Prostate gland (tissue), 2 donors: ENCODE measurements around the gene ATP2C2.

ENCODE experiments used
- CTCF ChIP-seq, 4 experiments: fragments of 200-600 bp in 2 of 4; fragments of 450-650 bp in 2 of 4; sonication (generic) in 2 of 4; IDR thresholded peaks; 1 replicate in 3 of 4; 2 replicates in 1 of 4; pipeline ENCODE4 v1.5.1; 2016 to 2019; ENCODE audit warnings: antibody characterized with exemption in 4 of 4, mild to moderate bottlenecking in 2 of 4, moderate library complexity in 2 of 4
- POLR2A ChIP-seq: fragments of 450-650 bp; IDR thresholded peaks from one replicate; pipeline ENCODE4 v1.6.1; 2016; ENCODE audit warnings: antibody characterized with exemption, mild to moderate bottlenecking
- POLR2AphosphoS5 ChIP-seq: sonication (generic); formaldehyde crosslinking; IDR thresholded peaks from one replicate; pipeline ENCODE4 v1.6.1; 2017; ENCODE audit warnings: antibody characterized with exemption

DNA sequence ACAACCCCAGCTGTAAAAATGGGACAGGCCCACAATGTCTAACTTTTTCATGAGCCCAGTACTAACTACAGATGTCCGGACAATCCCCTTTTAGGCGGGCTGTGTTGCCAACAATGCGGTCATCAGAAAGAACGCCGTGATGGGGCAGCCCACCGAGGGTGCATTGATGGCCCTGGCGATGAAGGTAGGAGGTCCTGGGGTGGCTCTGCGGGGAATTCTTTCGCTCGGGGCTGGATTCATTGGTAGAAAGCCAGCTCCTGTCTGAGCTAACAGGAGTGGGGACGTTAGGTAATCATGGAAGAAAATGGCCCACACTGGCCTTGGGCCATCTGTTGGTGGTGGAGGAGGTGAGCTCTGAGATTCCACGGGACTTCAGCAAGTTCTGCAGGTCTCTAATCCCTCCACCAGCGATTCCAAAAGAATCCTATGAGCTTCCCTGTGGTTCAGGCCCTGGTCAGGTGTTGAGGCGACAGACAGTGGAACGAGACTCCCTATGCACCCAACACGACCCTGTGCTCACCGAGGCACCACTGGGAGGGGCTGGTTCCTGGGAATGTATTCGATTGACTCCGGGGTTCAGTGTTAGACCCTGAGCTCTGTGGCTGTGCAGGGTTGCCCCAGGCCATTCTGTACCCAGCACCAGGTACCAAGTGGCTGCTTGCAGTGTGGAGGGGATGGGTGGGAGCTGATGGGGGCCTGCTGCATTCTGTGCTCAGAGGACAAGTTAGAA, 74.2 kb downstream of the ATP2C2 start:
- TF ChIP-seq CTCF (IDR thresholded peaks at IDR 0.05): no peak
- TF ChIP-seq POLR2A: no peak
- TF ChIP-seq POLR2AphosphoS5: no peak
